Neuronal stem cell (in vitro differentiated cells): ENCODE results near the gene RNLS.

Source experiments
- DNase-seq: peaks from one replicate; pipeline ENCODE4 v3.0.0-alpha.2; 2013; ENCODE audit warnings: low spot score
- H2AFZ ChIP-seq: one replicate; pipeline ENCODE4 v1.6.1; 2013; ENCODE audit warnings: mild to moderate bottlenecking, low read length, inconsistent platforms
- H2AK5ac ChIP-seq: 2 replicates; pipeline ENCODE4 v1.6.1; 2013; ENCODE audit warnings: low read depth, mild to moderate bottlenecking, inconsistent platforms, low read length, moderate library complexity, mixed read lengths
- H2BK120ac ChIP-seq: 2 replicates; pipeline ENCODE4 v1.6.1; 2013; ENCODE audit warnings: low read depth, mild to moderate bottlenecking, inconsistent platforms, low read length, moderate library complexity, mixed read lengths
- H2BK12ac ChIP-seq: one replicate; pipeline ENCODE4 v1.6.1; 2013; ENCODE audit warnings: low read length, inconsistent platforms
- H2BK15ac ChIP-seq: 2 replicates; pipeline ENCODE4 v1.6.1; 2013; ENCODE audit warnings: mild to moderate bottlenecking, low read length, inconsistent platforms, mixed read lengths
- H2BK5ac ChIP-seq: one replicate; pipeline ENCODE4 v1.6.1; 2013; ENCODE audit warnings: inconsistent platforms, mild to moderate bottlenecking, low read length, moderate library complexity
- H3K14ac ChIP-seq: one replicate; pipeline ENCODE4 v1.6.1; 2013; ENCODE audit warnings: low read length, inconsistent platforms
- H3K18ac ChIP-seq: 2 replicates; pipeline ENCODE4 v1.6.1; 2013; ENCODE audit warnings: low read length, inconsistent platforms
- H3K23ac ChIP-seq: 2 replicates; pipeline ENCODE4 v1.6.1; 2013; ENCODE audit warnings: low read depth, mild to moderate bottlenecking, mixed read lengths, low read length, inconsistent platforms; ENCODE audit not compliant: poor library complexity
- H3K27ac ChIP-seq: replicated peaks from 3 replicates; pipeline ENCODE4 v1.5.1; 2013; ENCODE audit warnings: low read length, inconsistent platforms
- H3K27me3 ChIP-seq, 3 experiments: 2 replicates each; pipeline ENCODE4 v1.6.1; 2013; ENCODE audit warnings: low read length in 3 of 3, mild to moderate bottlenecking in 2 of 3, inconsistent platforms in 1 of 3, low read depth in 1 of 3, mixed read lengths in 1 of 3, moderate library complexity in 1 of 3; ENCODE audit not compliant: control insufficient read depth in 3 of 3, insufficient read depth in 3 of 3
- H3K36me3 ChIP-seq, 2 donors: replicated peaks in 1 of 2; 2 replicates each; pipeline ENCODE4 v1.6.1; 2013; ENCODE audit warnings: low read length in 2 of 2; ENCODE audit not compliant: control insufficient read depth in 2 of 2, insufficient read depth in 2 of 2
- H3K4ac ChIP-seq: 2 replicates; pipeline ENCODE4 v1.6.1; 2013; ENCODE audit warnings: inconsistent platforms, mild to moderate bottlenecking, low read length, moderate library complexity
- H3K4me1 ChIP-seq, 2 donors: 1 replicate in 1 of 2; 2 replicates in 1 of 2; pipeline ENCODE4 v1.6.1; 2013; ENCODE audit warnings: low read length in 2 of 2, low read depth in 1 of 2; ENCODE audit not compliant: control insufficient read depth in 2 of 2, insufficient read depth in 1 of 2
- H3K4me2 ChIP-seq: one replicate; pipeline ENCODE4 v1.6.1; 2013; ENCODE audit warnings: mild to moderate bottlenecking, low read length, inconsistent platforms; ENCODE audit not compliant: insufficient read depth, poor library complexity, severe bottlenecking
- H3K4me3 ChIP-seq, 2 donors: 2 replicates each; pipeline ENCODE4 v1.5.1; 2013; ENCODE audit warnings: low read length in 2 of 2, mild to moderate bottlenecking in 2 of 2, inconsistent platforms in 1 of 2, moderate library complexity in 1 of 2
- H3K79me1 ChIP-seq: one replicate; pipeline ENCODE4 v1.6.1; 2013; ENCODE audit warnings: low read depth, mild to moderate bottlenecking, inconsistent platforms, low read length, moderate library complexity
- H3K9ac ChIP-seq: one replicate; pipeline ENCODE4 v1.6.1; 2013; ENCODE audit warnings: mild to moderate bottlenecking, low read depth, low read length, inconsistent platforms; ENCODE audit not compliant: poor library complexity
- H3K9me3 ChIP-seq, 2 donors: replicated peaks in 1 of 2; 2 replicates each; pipeline versions ENCODE3 to v1.6.1; 2013; ENCODE audit warnings: low read length in 2 of 2, mild to moderate bottlenecking in 2 of 2, inconsistent platforms in 1 of 2, low read depth in 1 of 2, mixed read lengths in 1 of 2, moderate library complexity in 1 of 2; ENCODE audit not compliant: control insufficient read depth in 2 of 2, insufficient read depth in 1 of 2
- H4K8ac ChIP-seq: one replicate; pipeline ENCODE4 v1.6.1; 2013; ENCODE audit warnings: low read depth, mild to moderate bottlenecking, inconsistent platforms, low read length, moderate library complexity
- H4K91ac ChIP-seq: one replicate; pipeline ENCODE4 v1.6.1; 2013; ENCODE audit warnings: low read length, low read depth, mild to moderate bottlenecking, inconsistent platforms; ENCODE audit not compliant: poor library complexity
- WGBS, 2 donors: extraction: QIAGEN DNeasy Blood & Tissue Kit; methylation state at CpG; one replicate each; pipeline ENCODE4 v1.1.7; 2013; ENCODE audit warnings: missing lambda C conversion rate in 2 of 2, mixed read lengths in 1 of 2; ENCODE audit not compliant: insufficient read length in 2 of 2, insufficient replicate concordance in 1 of 2; ENCODE audit errors: extremely low coverage in 2 of 2; 5-methylcytosine and 5-hydroxymethylcytosine counted together

RNLS gene

GRCh38 chr10:88565072-88565471 is 18.0 kb downstream of the RNLS start:
- no CpG with 5 or more reads among the region's 1 CpG for WGBS, 2 donors
- Histone ChIP-seq H3K79me1 (no peaks in the 10 kb centered on the region), H3K4me3 (no peak overlapping the region), H3K4ac (no peak overlapping the region), H3K14ac (no peak overlapping the region), H2AK5ac (no peak overlapping the region), H3K9ac (no peak overlapping the region), H4K91ac (no peak overlapping the region), H4K8ac (no peak overlapping the region), H3K4me1 (no peaks in the 10 kb centered on the region), H3K27ac (no peak overlapping the region), H3K36me3 (no peaks in the 10 kb centered on the region), H2AFZ (no peak overlapping the region), H3K9me3 (no peaks in the 10 kb centered on the region), H2BK120ac (no peak overlapping the region), H2BK15ac (no peak overlapping the region), H3K18ac (no peak overlapping the region), H2BK12ac (no peak overlapping the region), H3K4me2 (no peak overlapping the region), H3K27me3 (no peaks in the 10 kb centered on the region), H2BK5ac (no peak overlapping the region), H3K23ac (no peak overlapping the region)
- DNase-seq, result no peak

- H3K27ac ChIP-seq, result no peak overlapping the region
- no peak overlapping the region for H3K4me3 ChIP-seq
- H3K14ac ChIP-seq, result no peak overlapping the region
- H3K4me2 ChIP-seq, result no peak overlapping the region
- no peaks in the 10 kb centered on the region for H3K36me3 ChIP-seq
- WGBS, 2 donors, result no CpG with 5 or more reads among the region's 1 CpG
- no peak overlapping the region for H2BK5ac ChIP-seq
- H2AK5ac ChIP-seq, result no peak overlapping the region
- no peak overlapping the region for H2BK120ac ChIP-seq
- H3K9me3 ChIP-seq, result no peaks in the 10 kb centered on the region
- H2AFZ ChIP-seq, result no peak overlapping the region
- no peak overlapping the region for H4K91ac ChIP-seq
- no peak overlapping the region for H3K4ac ChIP-seq
- DNase-seq, result no peak
- no peak overlapping the region for H2BK12ac ChIP-seq
- H3K23ac ChIP-seq, result no peak overlapping the region
- no peak overlapping the region for H3K9ac ChIP-seq
- H4K8ac ChIP-seq, result no peak overlapping the region
- H2BK15ac ChIP-seq, result no peak overlapping the region
- no peaks in the 10 kb centered on the region for H3K4me1 ChIP-seq
- H3K18ac ChIP-seq, result no peak overlapping the region
- H3K27me3 ChIP-seq, result no peaks in the 10 kb centered on the region
- H3K79me1 ChIP-seq, result no peaks in the 10 kb centered on the region
Observed at GRCh38 chr10:88562152-88562551, 21.0 kb downstream of the RNLS start.

DNA sequence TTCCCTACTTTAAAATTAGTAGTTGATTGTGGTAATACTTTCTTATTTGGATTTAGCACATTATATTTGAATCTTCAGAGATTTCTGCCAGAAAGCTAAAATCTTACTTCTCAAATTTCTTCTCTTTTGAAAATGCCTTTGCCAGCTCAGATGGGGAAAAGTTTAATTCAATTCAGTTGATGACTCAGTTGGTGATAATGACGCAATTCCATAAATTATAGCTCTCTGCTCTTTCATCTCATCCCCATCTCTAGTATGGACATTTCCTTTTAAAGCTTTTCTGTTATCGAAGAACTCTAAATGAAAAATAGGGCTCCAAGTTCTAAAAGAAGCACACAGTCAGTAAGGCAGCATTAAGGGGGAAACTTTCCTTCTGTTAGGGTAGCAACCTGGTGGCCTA is 25.5 kb downstream of the RNLS start:
- Histone ChIP-seq H2BK120ac (no peak overlapping the region), H3K9ac (no peak overlapping the region), H2AFZ (no peak overlapping the region), H3K27me3 (no peaks in the 10 kb centered on the region), H4K8ac (no peak overlapping the region), H2BK12ac (no peak overlapping the region), H2AK5ac (no peak overlapping the region), H3K4me1 (no peaks in the 10 kb centered on the region), H3K4ac (no peak overlapping the region), H2BK15ac (no peak overlapping the region), H3K4me2 (no peak overlapping the region), H2BK5ac (no peak overlapping the region), H3K4me3 (no peak overlapping the region), H3K36me3 (no peaks in the 10 kb centered on the region), H3K9me3 (no peaks in the 10 kb centered on the region), H4K91ac (no peak overlapping the region), H3K79me1 (no peaks in the 10 kb centered on the region), H3K18ac (no peak overlapping the region), H3K23ac (no peak overlapping the region), H3K27ac (no peak overlapping the region), H3K14ac (no peak overlapping the region)
- DNase-seq, result no peak
- no CpG with 5 or more reads among the region's 2 CpGs for WGBS, 2 donors

DNA sequence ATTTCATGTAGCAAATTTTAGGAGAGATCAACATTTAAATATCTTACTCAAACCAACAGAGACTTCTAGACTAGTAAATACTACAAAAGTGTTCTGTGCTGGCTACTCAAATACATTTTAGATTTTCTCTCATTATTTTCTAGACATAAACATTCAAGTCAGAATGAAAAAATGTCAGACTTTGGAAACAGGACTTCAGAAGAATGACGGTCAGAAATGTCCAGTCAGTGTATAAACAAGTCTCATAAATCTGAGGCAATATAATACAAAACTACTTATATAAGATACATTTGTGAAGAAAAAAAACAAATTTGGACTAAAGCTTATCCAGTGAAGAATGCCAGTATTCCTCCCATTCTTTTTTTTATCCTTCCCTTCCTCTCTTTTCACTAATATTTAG is 25.9 kb downstream of the RNLS start:
- no peak overlapping the region for H2AFZ ChIP-seq
- no peak overlapping the region for H3K4ac ChIP-seq
- H2BK12ac ChIP-seq, result no peak overlapping the region
- H3K4me1 ChIP-seq, result no peaks in the 10 kb centered on the region
- no CpG with 5 or more reads among the region's 1 CpG for WGBS, 2 donors
- DNase-seq, result no peak
- H3K4me3 ChIP-seq, result no peak overlapping the region
- H3K9ac ChIP-seq, result no peak overlapping the region
- H2BK15ac ChIP-seq, result no peak overlapping the region
- no peak overlapping the region for H3K4me2 ChIP-seq
- no peak overlapping the region for H4K8ac ChIP-seq
- H3K9me3 ChIP-seq, result no peaks in the 10 kb centered on the region
- H2AK5ac ChIP-seq, result no peak overlapping the region
- H2BK5ac ChIP-seq, result no peak overlapping the region
- H3K18ac ChIP-seq, result no peak overlapping the region
- H3K23ac ChIP-seq, result no peak overlapping the region
- no peak overlapping the region for H3K27ac ChIP-seq
- H2BK120ac ChIP-seq, result no peak overlapping the region
- H4K91ac ChIP-seq, result no peak overlapping the region
- no peak overlapping the region for H3K14ac ChIP-seq
- no peaks in the 10 kb centered on the region for H3K79me1 ChIP-seq
- no peaks in the 10 kb centered on the region for H3K27me3 ChIP-seq
- H3K36me3 ChIP-seq, result no peaks in the 10 kb centered on the region
